ENCODE results near the gene ZFP92. TPM values are rescaled to one million over a fixed set of nuclear protein-coding genes. Genes with fewer than 3 reads are reported as not detected.
A peak's percentile ranks its signal among the peaks of the same experiment; 100 is the strongest.

Gene ZFP92
- total and polyA plus RNA-seq, 5 donors, result 0.32 to 1.6 (median 0.65) TPM

DNA sequence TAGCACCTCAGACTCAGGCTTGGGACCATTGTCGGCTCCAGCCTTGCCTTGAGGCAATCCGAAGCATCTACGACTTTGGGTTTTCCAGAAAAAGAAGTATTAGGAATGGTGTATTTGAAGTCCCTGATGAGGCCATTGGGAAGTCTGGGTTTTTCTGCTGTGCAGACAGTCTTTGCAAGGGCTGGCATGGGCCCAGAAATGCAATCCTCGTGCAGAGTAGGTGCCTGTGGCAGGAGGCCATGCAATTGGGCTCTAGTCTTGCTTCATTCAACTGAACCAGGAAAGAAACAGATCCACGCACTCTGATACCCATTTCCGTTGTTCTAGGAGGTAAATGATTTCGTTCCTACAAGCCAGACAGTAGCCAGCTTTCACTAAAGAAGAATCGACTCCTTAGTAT is 12.4 kb downstream of the ZFP92 start:
- 74% methylated on average over 8 of the region's 8 CpGs for WGBS
- intact Hi-C loops (cut with DNase I), result no loop called here
- DNase-seq (peak in 2 of 3 donors; percentile 57 to 69), ATAC-seq (no peak)
- Histone ChIP-seq H3K4me3 (ENCODE audit: low read length) (no peak overlapping the region), H3K27ac (ENCODE audit: low read length) (no peak overlapping the region), H3K9me3 (ENCODE audit: control insufficient read depth, low read length) (no peaks in the 10 kb centered on the region), H3K4me1 (ENCODE audit: control insufficient read depth, insufficient read depth, low read length) (no peaks in the 10 kb centered on the region), H3K27me3 (ENCODE audit: control insufficient read depth, insufficient read depth) (no peaks in the 10 kb centered on the region)

DNA sequence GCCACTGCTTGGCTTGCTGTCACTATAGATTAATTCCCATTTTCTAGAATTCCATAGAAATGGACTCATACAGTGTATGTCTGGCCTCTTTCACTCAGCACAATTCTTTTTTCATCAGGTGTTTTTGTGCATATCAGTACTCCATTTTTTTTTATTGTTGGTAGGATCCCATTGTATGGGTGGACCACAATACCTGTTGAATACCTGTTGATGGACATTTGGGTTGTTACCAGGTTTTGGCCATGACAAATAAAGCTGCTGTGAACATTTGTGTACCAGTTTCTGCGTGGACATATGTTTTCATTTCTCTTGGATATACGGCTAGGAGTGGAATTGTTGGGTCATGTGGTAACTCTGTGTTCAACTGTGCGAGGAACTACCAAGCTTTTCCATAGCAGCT is 14.9 kb downstream of the ZFP92 start:
- Histone ChIP-seq H3K9me3 (ENCODE audit: control insufficient read depth, low read length) (no peaks in the 10 kb centered on the region), H3K27me3 (ENCODE audit: control insufficient read depth, insufficient read depth) (no peaks in the 10 kb centered on the region), H3K27ac (ENCODE audit: low read length) (no peak overlapping the region), H3K4me1 (ENCODE audit: control insufficient read depth, insufficient read depth, low read length) (no peaks in the 10 kb centered on the region), H3K4me3 (ENCODE audit: low read length) (no peak overlapping the region)
- DNase-seq (no peak), ATAC-seq (no peak)
- intact Hi-C loops (cut with DNase I), result no loop called here
- WGBS, result 94% methylated on average over 3 of the region's 3 CpGs

DNA sequence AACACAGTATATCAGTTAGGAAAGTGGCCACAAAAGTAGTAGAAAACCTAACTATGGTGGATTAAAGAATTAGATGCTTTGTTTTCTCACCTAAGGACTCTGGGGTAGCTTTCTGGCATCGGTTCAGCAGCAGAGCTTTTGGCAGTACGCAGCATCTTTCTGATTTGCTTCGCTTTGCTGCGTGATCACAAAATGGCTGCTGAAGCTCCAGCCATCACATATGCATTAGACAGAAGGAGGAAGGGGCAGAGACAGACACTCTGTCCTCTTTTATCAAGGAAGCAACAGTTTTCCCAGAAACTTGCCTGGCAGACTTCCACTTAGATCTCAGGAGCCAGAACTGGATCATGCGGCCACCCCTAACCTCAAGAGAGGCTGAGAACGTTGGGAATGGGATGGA is 19.5 kb downstream of the ZFP92 start:
- WGBS, result 87% methylated on average over 6 of the region's 6 CpGs
- DNase-seq, result no peak
- no peaks in the 10 kb centered on the region for H3K9me3 ChIP-seq (ENCODE audit: control insufficient read depth, low read length)
- no peak overlapping the region for H3K4me3 ChIP-seq (ENCODE audit: low read length)
- ATAC-seq, result no peak
- no peaks in the 10 kb centered on the region for H3K4me1 ChIP-seq (ENCODE audit: control insufficient read depth, insufficient read depth, low read length)
- no peaks in the 10 kb centered on the region for H3K27me3 ChIP-seq (ENCODE audit: control insufficient read depth, insufficient read depth)
- no peak overlapping the region for H3K27ac ChIP-seq (ENCODE audit: low read length)
- intact Hi-C loops (cut with DNase I), result no loop called here

DNA sequence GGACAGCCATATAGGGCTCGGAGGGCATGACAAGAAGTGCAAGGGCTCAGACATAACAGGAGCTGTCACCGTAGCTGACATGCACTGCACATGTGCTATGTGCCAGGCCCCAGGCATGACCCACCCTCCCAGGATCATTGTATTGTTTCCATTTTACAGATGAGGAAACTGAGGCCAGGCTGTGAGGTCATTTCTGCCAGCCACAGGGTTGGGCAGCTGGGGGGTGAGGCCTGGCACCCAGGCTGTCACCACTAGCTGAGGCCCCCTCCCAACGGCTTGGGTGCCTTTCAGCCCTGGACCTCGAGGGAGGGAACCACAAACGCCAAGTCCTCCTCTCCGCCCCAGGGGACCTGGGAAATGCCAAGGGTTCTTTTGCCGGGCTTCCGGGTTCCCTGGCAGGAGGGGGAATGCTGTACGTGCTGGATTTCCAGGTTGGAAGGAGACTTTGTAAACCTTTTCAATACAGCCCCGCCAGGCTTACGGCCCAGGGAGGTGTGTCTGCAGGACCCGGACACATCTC is 21.9 kb downstream of the ZFP92 start:
- H3K27ac ChIP-seq (ENCODE audit: low read length), result no peak overlapping the region
- no peaks in the 10 kb centered on the region for H3K4me1 ChIP-seq (ENCODE audit: control insufficient read depth, insufficient read depth, low read length)
- intact Hi-C loops (cut with DNase I), result no loop called here
- no peak overlapping the region for H3K4me3 ChIP-seq (ENCODE audit: low read length)
- no peak for DNase-seq
- no peaks in the 10 kb centered on the region for H3K9me3 ChIP-seq (ENCODE audit: control insufficient read depth, low read length)
- no peaks in the 10 kb centered on the region for H3K27me3 ChIP-seq (ENCODE audit: control insufficient read depth, insufficient read depth)
- 72% methylated on average over 12 of the region's 12 CpGs for WGBS
- no peak for ATAC-seq

DNA sequence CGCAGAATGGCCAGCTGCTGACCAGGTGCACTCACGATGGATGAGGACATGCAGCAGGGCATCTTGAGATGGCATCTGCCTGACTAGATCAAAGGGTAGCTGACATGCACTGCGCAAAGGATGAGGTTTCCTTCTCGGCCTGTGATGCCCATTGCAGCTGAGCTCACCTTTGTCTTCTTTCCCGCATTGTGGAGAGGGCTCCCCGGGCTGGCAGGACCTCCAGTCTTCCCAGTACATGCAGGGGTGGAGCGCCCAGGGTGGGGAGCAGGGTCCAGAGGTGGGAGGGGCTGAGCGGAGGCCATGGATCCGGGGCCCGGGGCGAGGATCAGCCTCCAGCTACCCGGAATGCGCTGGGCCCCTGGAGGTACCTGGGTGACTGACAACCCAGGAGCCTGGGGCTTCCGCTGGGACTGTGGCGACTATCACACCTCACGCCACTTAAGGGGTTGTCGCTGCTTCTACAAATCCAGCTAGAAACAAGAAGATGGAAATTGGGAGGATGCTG is 22.6 kb downstream of the ZFP92 start:
- Histone ChIP-seq H3K27ac (ENCODE audit: low read length) (no peak overlapping the region), H3K27me3 (ENCODE audit: control insufficient read depth, insufficient read depth) (no peaks in the 10 kb centered on the region), H3K9me3 (ENCODE audit: control insufficient read depth, low read length) (no peaks in the 10 kb centered on the region), H3K4me1 (ENCODE audit: control insufficient read depth, insufficient read depth, low read length) (no peaks in the 10 kb centered on the region), H3K4me3 (ENCODE audit: low read length) (no peak overlapping the region)
- DNase-seq (no peak), ATAC-seq (peak in 1 of 2 donors; percentile 25)
- intact Hi-C loops (cut with DNase I), result no loop called here
- 88% methylated on average over 17 of the region's 17 CpGs for WGBS

DNA sequence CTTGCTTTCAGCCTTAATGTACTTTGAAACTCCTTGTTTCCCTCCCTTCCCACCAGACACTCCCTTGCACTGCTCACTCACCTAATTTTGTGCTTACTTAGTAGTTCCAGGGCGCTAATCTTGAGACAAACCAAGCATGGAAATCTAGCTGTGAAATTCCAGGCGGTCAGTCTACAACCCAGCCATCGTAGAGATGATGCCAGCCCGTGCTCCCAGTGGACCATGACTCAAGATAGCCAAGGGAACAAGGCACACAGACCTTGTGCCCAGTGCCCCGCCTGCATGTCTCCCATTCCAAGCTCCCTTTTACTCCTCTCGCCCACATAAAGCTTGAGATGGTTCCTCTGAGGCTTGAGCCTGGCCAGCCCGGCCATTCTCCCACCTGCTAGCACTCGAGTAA is 23.5 kb downstream of the ZFP92 start:
- Histone ChIP-seq H3K27ac (ENCODE audit: low read length) (no peak overlapping the region), H3K27me3 (ENCODE audit: control insufficient read depth, insufficient read depth) (no peaks in the 10 kb centered on the region), H3K4me1 (ENCODE audit: control insufficient read depth, insufficient read depth, low read length) (no peaks in the 10 kb centered on the region), H3K9me3 (ENCODE audit: control insufficient read depth, low read length) (no peaks in the 10 kb centered on the region), H3K4me3 (ENCODE audit: low read length) (no peak overlapping the region)
- DNase-seq, result no peak
- 84% methylated on average over 8 of the region's 8 CpGs for WGBS
- ATAC-seq, result no peak
- intact Hi-C loops (cut with DNase I), result no loop called here

DNA sequence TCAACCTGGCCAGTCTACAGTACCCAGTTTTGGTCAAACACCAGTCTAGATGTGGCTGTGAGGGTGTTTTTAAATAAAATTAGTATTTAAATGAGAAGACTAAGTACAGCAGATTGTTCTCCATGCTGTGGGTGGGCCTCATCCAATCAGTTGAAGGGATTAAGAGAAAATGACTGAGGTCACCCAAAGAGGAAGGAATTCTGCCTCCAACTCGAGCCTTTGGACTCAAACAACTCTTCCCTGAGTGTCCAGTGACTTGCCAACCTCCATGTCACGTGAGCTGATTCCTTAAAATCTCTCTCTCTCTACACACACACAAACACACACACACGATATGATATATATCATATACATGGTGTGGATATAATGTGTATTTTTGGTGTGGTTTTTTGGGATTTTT is 24.6 kb downstream of the ZFP92 start:
- no peak overlapping the region for H3K27ac ChIP-seq (ENCODE audit: low read length)
- H3K27me3 ChIP-seq (ENCODE audit: control insufficient read depth, insufficient read depth), result no peaks in the 10 kb centered on the region
- H3K9me3 ChIP-seq (ENCODE audit: control insufficient read depth, low read length), result no peaks in the 10 kb centered on the region
- no peaks in the 10 kb centered on the region for H3K4me1 ChIP-seq (ENCODE audit: control insufficient read depth, insufficient read depth, low read length)
- intact Hi-C loops (cut with DNase I), result no loop called here
- H3K4me3 ChIP-seq (ENCODE audit: low read length), result no peak overlapping the region
- ATAC-seq (no peak), DNase-seq (no peak)
- WGBS, result 62% methylated on average over 3 of the region's 3 CpGs

DNA sequence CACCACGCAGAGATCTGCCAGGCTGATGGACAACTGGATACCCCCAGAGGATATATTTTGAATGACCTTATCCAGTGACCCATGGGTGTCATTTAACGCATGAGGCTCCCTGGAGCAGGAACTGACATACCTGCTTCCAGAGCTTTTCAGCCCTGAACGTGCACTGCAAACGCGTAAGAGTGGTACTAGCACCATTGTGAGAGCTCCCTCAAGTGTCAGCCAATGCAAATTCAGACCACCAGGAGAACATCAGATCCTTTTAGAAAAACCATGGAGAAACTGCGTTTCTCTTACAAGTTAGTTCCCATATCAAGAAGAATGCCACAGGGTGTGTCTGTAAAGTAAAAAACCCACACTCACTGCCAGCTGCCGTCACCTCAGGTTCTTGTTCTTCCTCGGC is 27.3 kb downstream of the ZFP92 start:
- intact Hi-C loops (cut with DNase I), result no loop called here
- Histone ChIP-seq H3K9me3 (ENCODE audit: control insufficient read depth, low read length) (no peaks in the 10 kb centered on the region), H3K27me3 (ENCODE audit: control insufficient read depth, insufficient read depth) (no peaks in the 10 kb centered on the region), H3K4me3 (ENCODE audit: low read length) (no peak overlapping the region), H3K27ac (ENCODE audit: low read length) (no peak overlapping the region), H3K4me1 (ENCODE audit: control insufficient read depth, insufficient read depth, low read length) (no peaks in the 10 kb centered on the region)
- WGBS, result 21% methylated on average over 8 of the region's 8 CpGs
- DNase-seq (no peak), ATAC-seq (no peak)

DNA sequence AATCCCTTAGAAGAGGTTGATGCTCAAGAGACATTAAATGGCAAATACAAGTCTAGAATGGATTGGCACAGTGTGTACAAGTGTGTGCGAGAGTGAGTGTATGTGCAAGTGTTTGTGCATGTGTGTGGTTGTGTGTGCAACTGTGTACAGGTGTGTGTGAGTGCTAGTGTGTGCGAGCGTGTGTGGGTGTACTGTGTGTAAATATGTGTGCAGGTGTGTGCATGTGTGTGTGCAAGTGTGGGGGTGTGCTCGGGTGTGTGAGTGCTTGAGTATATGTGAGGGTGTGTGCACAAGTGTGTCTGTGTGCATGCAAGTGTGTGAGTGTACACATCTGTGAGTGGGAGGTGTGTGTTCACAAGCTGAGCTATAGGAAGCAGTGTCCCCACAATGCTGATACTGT is 28.7 kb downstream of the ZFP92 start:
- intact Hi-C loops (cut with DNase I), result no loop called here
- DNase-seq, result no peak
- H3K4me1 ChIP-seq (ENCODE audit: control insufficient read depth, insufficient read depth, low read length), result no peaks in the 10 kb centered on the region
- H3K4me3 ChIP-seq (ENCODE audit: low read length), result no peak overlapping the region
- 93% methylated on average over 4 of the region's 4 CpGs for WGBS
- H3K9me3 ChIP-seq (ENCODE audit: control insufficient read depth, low read length), result no peaks in the 10 kb centered on the region
- no peak overlapping the region for H3K27ac ChIP-seq (ENCODE audit: low read length)
- H3K27me3 ChIP-seq (ENCODE audit: control insufficient read depth, insufficient read depth), result no peaks in the 10 kb centered on the region
- ATAC-seq, result no peak

DNA sequence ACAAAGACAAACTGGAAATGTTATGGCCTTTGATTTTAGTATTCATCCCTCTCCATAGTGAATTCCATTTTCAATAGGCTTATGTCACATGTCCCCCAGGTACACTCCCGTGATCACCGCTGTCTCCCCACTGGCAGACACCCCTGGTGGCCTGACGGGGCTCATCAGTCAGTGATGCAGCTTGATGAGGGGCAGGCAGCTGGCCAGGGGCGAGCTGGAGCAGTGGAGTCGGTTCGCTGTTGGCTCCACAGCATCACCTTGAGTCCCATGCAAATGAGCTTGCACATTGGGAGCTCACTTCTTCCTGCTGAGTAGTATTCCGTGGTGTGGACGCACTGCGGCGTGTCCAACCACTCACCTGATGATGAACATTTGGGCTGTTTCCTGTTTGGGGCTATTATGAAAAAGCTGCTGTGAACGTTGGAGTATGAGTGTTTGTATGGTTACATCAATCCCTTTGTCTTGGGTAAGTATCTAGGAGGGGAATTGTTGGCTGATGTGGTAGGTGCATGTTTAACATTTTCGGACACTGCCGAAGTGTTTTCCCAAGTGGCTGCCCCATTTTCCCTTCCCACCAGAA is 29.4 kb downstream of the ZFP92 start:
- intact Hi-C loops (cut with DNase I), result no loop called here
- Histone ChIP-seq H3K27me3 (ENCODE audit: control insufficient read depth, insufficient read depth) (no peaks in the 10 kb centered on the region), H3K4me3 (ENCODE audit: low read length) (no peak overlapping the region), H3K9me3 (ENCODE audit: control insufficient read depth, low read length) (no peaks in the 10 kb centered on the region), H3K4me1 (ENCODE audit: control insufficient read depth, insufficient read depth, low read length) (no peaks in the 10 kb centered on the region), H3K27ac (ENCODE audit: low read length) (no peak overlapping the region)
- DNase-seq (no peak), ATAC-seq (no peak)
- WGBS, result 66% methylated on average over 13 of the region's 13 CpGs

DNA sequence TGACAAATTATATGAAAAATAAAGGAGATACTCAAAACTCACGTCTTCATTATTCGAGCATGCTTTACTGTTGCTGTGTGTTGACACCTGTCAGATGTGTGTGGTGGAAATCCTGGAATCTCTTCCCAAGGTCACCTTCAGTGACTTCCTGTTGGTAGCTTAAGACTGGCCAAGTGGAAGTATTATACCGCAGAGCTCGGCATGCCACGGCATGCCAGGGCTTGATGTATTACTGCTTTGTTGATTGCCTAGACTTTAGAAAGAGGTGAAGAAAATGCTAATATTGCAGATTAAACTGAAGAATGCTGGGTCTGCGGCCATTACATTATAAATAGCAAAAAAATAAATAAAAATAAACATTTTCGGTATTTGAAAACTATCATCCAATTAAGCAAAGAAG is 30.0 kb downstream of the ZFP92 start:
- DNase-seq (no peak), ATAC-seq (no peak)
- intact Hi-C loops (cut with DNase I), result no loop called here
- 61% methylated on average over 7 of the region's 7 CpGs for WGBS
- no peaks in the 10 kb centered on the region for H3K9me3 ChIP-seq (ENCODE audit: control insufficient read depth, low read length)
- no peaks in the 10 kb centered on the region for H3K4me1 ChIP-seq (ENCODE audit: control insufficient read depth, insufficient read depth, low read length)
- H3K4me3 ChIP-seq (ENCODE audit: low read length), result no peak overlapping the region
- no peak overlapping the region for H3K27ac ChIP-seq (ENCODE audit: low read length)
- no peaks in the 10 kb centered on the region for H3K27me3 ChIP-seq (ENCODE audit: control insufficient read depth, insufficient read depth)

DNA sequence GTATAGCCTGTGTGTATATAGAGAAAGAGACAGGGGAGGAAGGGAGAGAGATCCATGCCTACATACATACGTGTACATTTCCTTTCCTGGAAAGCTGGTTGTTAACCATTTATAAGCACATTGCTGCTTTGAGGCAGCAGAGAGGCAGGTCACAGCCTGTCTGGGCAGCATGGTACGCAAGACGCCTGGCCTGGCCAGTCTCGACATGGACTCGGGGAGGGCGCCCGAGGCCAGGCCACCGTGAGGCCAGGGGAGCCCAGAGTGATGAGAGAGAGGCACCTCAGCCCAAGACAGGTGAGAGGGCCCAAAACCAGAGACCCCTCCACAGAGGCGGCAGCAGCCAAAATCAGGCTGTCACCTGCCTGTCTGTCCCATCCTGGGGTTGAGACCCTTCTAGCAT is 30.7 kb downstream of the ZFP92 start:
- no peaks in the 10 kb centered on the region for H3K27me3 ChIP-seq (ENCODE audit: control insufficient read depth, insufficient read depth)
- no peak overlapping the region for H3K27ac ChIP-seq (ENCODE audit: low read length)
- DNase-seq, result no peak
- H3K4me1 ChIP-seq (ENCODE audit: control insufficient read depth, insufficient read depth, low read length), result no peaks in the 10 kb centered on the region
- no peak for ATAC-seq
- 86% methylated on average over 9 of the region's 9 CpGs for WGBS
- no peak overlapping the region for H3K4me3 ChIP-seq (ENCODE audit: low read length)
- intact Hi-C loops (cut with DNase I), result no loop called here
- no peaks in the 10 kb centered on the region for H3K9me3 ChIP-seq (ENCODE audit: control insufficient read depth, low read length)

Measured in right cardiac atrium (tissue), 5 donors.